IPS-15b (cell line): ENCODE measurements around the gene PPP1R3D.
A peak's percentile ranks its signal among the peaks of the same experiment; 100 is the strongest.

Experiments used
- H3K27me3 ChIP-seq: one replicate; pipeline ENCODE4 v1.6.1; 2013; ENCODE audit warnings: low read length; ENCODE audit not compliant: control insufficient read depth, insufficient read depth
- H3K36me3 ChIP-seq: one replicate; pipeline ENCODE4 v1.6.1; 2013; ENCODE audit warnings: low read length; ENCODE audit not compliant: control insufficient read depth, insufficient read depth
- H3K4me1 ChIP-seq: one replicate; pipeline ENCODE4 v1.6.1; 2013; ENCODE audit warnings: mild to moderate bottlenecking, low read length; ENCODE audit not compliant: control insufficient read depth, insufficient read depth
- H3K4me3 ChIP-seq: one replicate; pipeline ENCODE4 v1.5.1; 2013; ENCODE audit warnings: low read depth, low read length
- H3K9ac ChIP-seq: one replicate; pipeline ENCODE4 v1.6.1; 2013; ENCODE audit warnings: low read depth, mild to moderate bottlenecking, low read length
- H3K9me3 ChIP-seq: one replicate; pipeline ENCODE4 v1.6.1; 2013; ENCODE audit warnings: mild to moderate bottlenecking, low read length; ENCODE audit not compliant: control insufficient read depth, insufficient read depth

The PPP1R3D gene

GRCh38 chr20:59940129-59940955, at the start of gene PPP1R3D, which contains the start of gene FAM217B:
TSS of gene PPP1R3D (minus strand) at chr20:59940305. CDS start at chr20:59939931, 374 bp downstream.
TSS of gene FAM217B (plus strand) at chr20:59940389. CDS start at chr20:59943944, 3,555 bp downstream.
- Histone ChIP-seq H3K9ac (peak within 1 kb of the TSS; percentile 95), H3K9me3 (peaks cover 4% of the 10 kb centered on the region), H3K4me1 (no peaks in the 10 kb centered on the region), H3K27me3 (peaks cover 35% of the 10 kb centered on the region), H3K36me3 (peaks cover 4% of the 10 kb centered on the region), H3K4me3 (peak within 1 kb of the TSS; percentile 98)

- Histone ChIP-seq H3K9ac (no peak overlapping the region), H3K4me3 (no peak overlapping the region), H3K36me3 (no peaks in the 10 kb centered on the region), H3K9me3 (no peaks in the 10 kb centered on the region), H3K4me1 (no peaks in the 10 kb centered on the region), H3K27me3 (no peaks in the 10 kb centered on the region)
These were observed 48.0 kb upstream of the PPP1R3D start for GRCh38 chr20:59988141-59988540.

- Histone ChIP-seq H3K27me3 (no peaks in the 10 kb centered on the region), H3K9me3 (no peaks in the 10 kb centered on the region), H3K4me3 (no peak overlapping the region), H3K36me3 (no peaks in the 10 kb centered on the region), H3K4me1 (no peaks in the 10 kb centered on the region), H3K9ac (no peak overlapping the region)
These were observed 47.0 kb upstream of the PPP1R3D start for GRCh38 chr20:59987135-59987534.

- no peak overlapping the region for H3K9ac ChIP-seq
These were observed 45.8 kb upstream of the PPP1R3D start for GRCh38 chr20:59985864-59986263.

GRCh38 chr20:59985164-59985563, 45.1 kb upstream of the PPP1R3D start:
- Histone ChIP-seq H3K4me3 (no peak overlapping the region), H3K9ac (no peak overlapping the region), H3K9me3 (no peaks in the 10 kb centered on the region), H3K27me3 (no peaks in the 10 kb centered on the region), H3K36me3 (no peaks in the 10 kb centered on the region), H3K4me1 (no peaks in the 10 kb centered on the region)

More at GRCh38 chr20:59985864-59986263, 45.8 kb upstream of the PPP1R3D start:
- H3K36me3 ChIP-seq = no peaks in the 10 kb centered on the region
- H3K9me3 ChIP-seq = no peaks in the 10 kb centered on the region
- H3K4me1 ChIP-seq = no peaks in the 10 kb centered on the region
- H3K4me3 ChIP-seq = no peak overlapping the region
- H3K27me3 ChIP-seq = no peaks in the 10 kb centered on the region

GRCh38 chr20:59984541-59984940, 44.4 kb upstream of the PPP1R3D start:
- no peaks in the 10 kb centered on the region for H3K4me1 ChIP-seq
- no peaks in the 10 kb centered on the region for H3K36me3 ChIP-seq
- H3K27me3 ChIP-seq = no peaks in the 10 kb centered on the region
- H3K9ac ChIP-seq = no peak overlapping the region
- no peaks in the 10 kb centered on the region for H3K9me3 ChIP-seq
- no peak overlapping the region for H3K4me3 ChIP-seq

- H3K27me3 ChIP-seq = no peaks in the 10 kb centered on the region
- H3K4me3 ChIP-seq = no peak overlapping the region
These were observed 43.0 kb upstream of the PPP1R3D start for GRCh38 chr20:59983076-59983475.

GRCh38 chr20:59977086-59977485, 37.0 kb upstream of the PPP1R3D start:
- no peaks in the 10 kb centered on the region for H3K27me3 ChIP-seq
- no peak overlapping the region for H3K9ac ChIP-seq
- H3K4me3 ChIP-seq = no peak overlapping the region
- H3K36me3 ChIP-seq = no peaks in the 10 kb centered on the region
- no peaks in the 10 kb centered on the region for H3K9me3 ChIP-seq
- no peaks in the 10 kb centered on the region for H3K4me1 ChIP-seq

More at GRCh38 chr20:59983076-59983475, 43.0 kb upstream of the PPP1R3D start:
- Histone ChIP-seq H3K36me3 (no peaks in the 10 kb centered on the region), H3K9ac (no peak overlapping the region), H3K4me1 (no peaks in the 10 kb centered on the region), H3K9me3 (no peaks in the 10 kb centered on the region)

GRCh38 chr20:59976156-59976782, 36.2 kb upstream of the PPP1R3D start:
- Histone ChIP-seq H3K27me3 (no peaks in the 10 kb centered on the region), H3K4me1 (no peaks in the 10 kb centered on the region), H3K4me3 (no peak overlapping the region), H3K9me3 (no peaks in the 10 kb centered on the region), H3K9ac (no peak overlapping the region), H3K36me3 (no peaks in the 10 kb centered on the region)

- Histone ChIP-seq H3K27me3 (no peaks in the 10 kb centered on the region), H3K9me3 (no peaks in the 10 kb centered on the region), H3K4me1 (no peaks in the 10 kb centered on the region), H3K36me3 (no peaks in the 10 kb centered on the region), H3K9ac (no peak overlapping the region), H3K4me3 (no peak overlapping the region)
These were observed 32.1 kb upstream of the PPP1R3D start for GRCh38 chr20:59972037-59972801.

GRCh38 chr20:59971428-59971827, 31.3 kb upstream of the PPP1R3D start:
- H3K9ac ChIP-seq = no peak overlapping the region
- no peaks in the 10 kb centered on the region for H3K36me3 ChIP-seq
- no peaks in the 10 kb centered on the region for H3K27me3 ChIP-seq
- H3K4me3 ChIP-seq = no peak overlapping the region
- no peaks in the 10 kb centered on the region for H3K9me3 ChIP-seq
- H3K4me1 ChIP-seq = no peaks in the 10 kb centered on the region
